Gastrocnemius medialis (tissue), 4 donors: ENCODE measurements around the gene CAMSAP1. TPM values are rescaled to one million over a fixed set of nuclear protein-coding genes. Genes with fewer than 3 reads are reported as not detected.

Experiments used
- ATAC-seq, 2 donors: fragments of 150-250 bp; one replicate each; pipeline ENCODE4 v1.9.1; 2016
- DNase-seq, 2 donors: peaks; one replicate each; pipeline ENCODE4 v3.0.0-alpha.2; 2019
- H3K27ac ChIP-seq, 4 donors: fragments of 200-600 bp; sonication (generic); 1 replicate in 1 of 4; 2 replicates in 3 of 4; pipeline ENCODE4 v1.5.1; 2016 to 2018; ENCODE audit warnings: mild to moderate bottlenecking in 2 of 4, moderate library complexity in 1 of 4
- H3K27me3 ChIP-seq, 3 donors: fragments of 200-600 bp; sonication (generic) in 2 of 3; 1 replicate in 1 of 3; 2 replicates in 2 of 3; pipeline versions ENCODE4 v1.5.1 to v1.6.0; 2016 to 2019; ENCODE audit warnings: mild to moderate bottlenecking in 1 of 3, moderate library complexity in 1 of 3
- H3K36me3 ChIP-seq, 2 donors: fragments of 200-600 bp; sonication (generic) in 1 of 2; one replicate each; pipeline ENCODE4 v1.5.1; 2017 to 2018
- H3K4me1 ChIP-seq, 2 donors: fragments of 200-600 bp; sonication (generic) in 1 of 2; one replicate each; pipeline ENCODE4 v1.5.1; 2016 to 2017; ENCODE audit warnings: mild to moderate bottlenecking in 2 of 2
- H3K4me3 ChIP-seq, 4 donors: fragments of 200-600 bp; sonication (generic) in 3 of 4; 1 replicate in 1 of 4; 2 replicates in 3 of 4; pipeline ENCODE4 v1.5.1; 2016 to 2019; ENCODE audit warnings: mild to moderate bottlenecking in 2 of 4
- H3K9me3 ChIP-seq, 3 donors: fragments of 200-600 bp; sonication (generic) in 2 of 3; 1 replicate in 1 of 3; 2 replicates in 2 of 3; pipeline ENCODE4 v1.5.1; 2016 to 2019
- CTCF ChIP-seq, 5 experiments: fragments of 450-650 bp in 3 of 5; fragments of 200-600 bp in 2 of 5; sonication (generic) in 2 of 5; IDR thresholded peaks in 4 of 5; conservative IDR thresholded peaks in 1 of 5; 1 replicate in 4 of 5; 2 replicates in 1 of 5; pipeline ENCODE4 v1.5.1; 2016 to 2019; ENCODE audit warnings: antibody characterized with exemption in 5 of 5, mild to moderate bottlenecking in 3 of 5, moderate library complexity in 3 of 5
- POLR2A ChIP-seq, 2 donors: fragments of 450-650 bp; IDR thresholded peaks; one replicate each; pipeline ENCODE4 v1.6.1; 2017; ENCODE audit warnings: antibody characterized with exemption in 2 of 2, mild to moderate bottlenecking in 2 of 2, moderate library complexity in 2 of 2
- in situ Hi-C, 4 donors: fragments of 200-750 bp; cut with MboI; loops; one replicate each; pipeline versions ENCODE4 v1.15.0 to v1.8.0; 2017; ENCODE audit warnings: low sequenced_read_pairs in 4 of 4
- intact Hi-C: fragments of 100-400 bp; cut with DNase I; formaldehyde crosslinking; loops from one replicate; pipeline ENCODE4 v1.15.1; 2023; ENCODE audit warnings: low total_unique reads
- total RNA-seq, 4 donors: library from RNA; depleted of rRNA; stranded (reverse); fragments of >200 nt; gene quantifications; one replicate each; pipeline versions ENCODE4 v1.1.0 to v1.2.3, GENCODE V29; 2016

The CAMSAP1 gene
- total RNA-seq, 4 donors from 2014 or later = 54.8 to 94.9 (median 82.9) TPM

- no peak for ATAC-seq
- Histone ChIP-seq H3K4me1 (peaks cover 16 to 27% of the 10 kb centered on the region in 2 donors), H3K36me3 (peaks cover 0 to 7% of the 10 kb centered on the region in 2 donors), H3K9me3 (no peaks in the 10 kb centered on the region), H3K27me3 (no peaks in the 10 kb centered on the region), H3K4me3 (no peak overlapping the region), H3K27ac (peak overlapping the region in 2 of 4 donors; percentile 2 to 14)
- no peak for DNase-seq
- intact Hi-C loops (no loop called here), in situ Hi-C loops (no loop called here)
- TF ChIP-seq CTCF (IDR thresholded peaks at IDR 0.05 in 4 of 5, conservative IDR thresholded peaks at IDR 0.05 in 1 of 5) (no peak), POLR2A (IDR thresholded peaks at IDR 0.05) (no peak)
These were observed 28.1 kb downstream of the CAMSAP1 start for GRCh38 chr9:135879237-135879601.

DNA sequence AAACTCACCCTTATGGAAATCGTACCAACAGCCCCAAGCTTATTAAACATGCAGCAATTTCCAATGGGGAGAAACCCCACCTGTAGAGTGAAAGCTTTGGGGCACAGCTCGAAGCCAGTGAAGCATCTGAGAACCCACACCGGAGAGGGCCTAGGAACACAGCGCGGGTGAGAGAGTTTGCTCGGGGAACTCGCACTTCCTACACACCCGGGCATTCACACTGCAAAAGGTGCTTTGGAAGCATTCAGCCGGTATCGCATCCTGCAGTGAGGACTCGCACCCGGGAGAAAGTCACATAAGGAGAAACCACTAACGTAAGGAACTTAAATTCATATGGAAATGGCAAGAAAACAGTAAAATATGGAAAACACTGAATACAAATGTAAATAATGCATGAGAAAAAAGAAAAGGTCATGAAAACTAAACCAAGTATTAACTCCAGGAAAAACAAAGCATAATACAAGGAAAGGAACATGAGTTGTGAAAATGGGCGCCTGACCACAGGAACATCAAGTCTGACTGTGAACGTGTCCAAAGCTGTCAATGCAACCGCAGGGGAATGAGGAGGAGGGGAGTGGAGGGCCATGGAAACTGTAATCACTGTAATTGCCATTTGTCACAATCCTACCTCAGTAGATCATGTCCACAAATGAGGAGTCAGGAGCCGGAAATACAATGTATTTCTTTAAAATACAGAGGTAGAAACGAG lies 28.7 kb downstream of the CAMSAP1 start:
- in situ Hi-C loops = no loop called here
- Histone ChIP-seq H3K4me1 (peaks cover 19 to 27% of the 10 kb centered on the region in 2 donors), H3K36me3 (peaks cover 0 to 7% of the 10 kb centered on the region in 2 donors), H3K27me3 (no peaks in the 10 kb centered on the region), H3K9me3 (no peaks in the 10 kb centered on the region), H3K27ac (peak overlapping the region in 2 of 4 donors; percentile 2 to 14), H3K4me3 (no peak overlapping the region)
- TF ChIP-seq CTCF (IDR thresholded peaks at IDR 0.05 in 4 of 5, conservative IDR thresholded peaks at IDR 0.05 in 1 of 5) (no peak), POLR2A (IDR thresholded peaks at IDR 0.05) (no peak)
- DNase-seq = no peak
- no peak for ATAC-seq
- intact Hi-C loops = no loop called here

DNA sequence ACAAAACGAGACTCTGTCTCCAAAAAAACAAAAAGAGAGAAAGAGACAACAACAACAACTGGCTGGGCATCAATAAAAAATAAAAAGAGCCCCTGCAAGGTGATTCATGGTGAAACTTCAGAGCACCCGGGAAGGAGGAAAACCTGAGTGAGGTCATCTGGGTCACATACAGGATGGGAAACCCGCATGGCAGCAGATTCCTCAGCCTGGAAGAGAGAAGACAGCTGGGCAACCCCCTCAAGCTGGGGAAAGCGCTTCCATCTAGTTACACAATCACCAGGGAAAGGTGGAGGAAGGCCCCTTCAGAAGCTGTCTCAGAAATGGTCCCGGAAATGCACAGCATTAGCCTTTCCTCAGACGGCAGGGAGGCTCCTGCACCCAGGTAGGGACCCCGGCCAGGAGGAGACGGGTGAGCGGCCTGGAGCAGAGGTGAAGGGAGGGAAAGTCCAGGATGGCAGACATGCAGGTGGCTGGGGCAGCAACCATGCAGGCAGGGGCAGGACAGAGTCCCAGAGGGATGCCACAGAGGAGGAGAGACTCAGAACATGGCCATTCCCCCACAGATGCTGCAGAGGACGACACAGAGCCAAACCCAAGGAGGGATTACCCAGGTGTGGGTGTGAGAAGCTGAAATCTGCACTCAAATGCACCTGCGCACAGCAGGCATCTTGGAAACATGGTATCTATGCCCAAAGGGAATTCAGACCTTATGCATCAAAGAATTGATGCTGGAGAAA lies 29.4 kb downstream of the CAMSAP1 start:
- no peak for TF ChIP-seq CTCF (IDR thresholded peaks at IDR 0.05 in 4 of 5, conservative IDR thresholded peaks at IDR 0.05 in 1 of 5)
- TF ChIP-seq POLR2A (IDR thresholded peaks at IDR 0.05) = no peak
- H3K36me3 ChIP-seq = peaks cover 0 to 7% of the 10 kb centered on the region in 2 donors
- H3K9me3 ChIP-seq = no peaks in the 10 kb centered on the region
- intact Hi-C loops (no loop called here), in situ Hi-C loops (no loop called here)
- peaks cover 23 to 27% of the 10 kb centered on the region in 2 donors for H3K4me1 ChIP-seq
- H3K4me3 ChIP-seq = no peak overlapping the region
- H3K27me3 ChIP-seq = no peaks in the 10 kb centered on the region
- no peak for DNase-seq
- no peak overlapping the region for H3K27ac ChIP-seq
- no peak for ATAC-seq

DNA sequence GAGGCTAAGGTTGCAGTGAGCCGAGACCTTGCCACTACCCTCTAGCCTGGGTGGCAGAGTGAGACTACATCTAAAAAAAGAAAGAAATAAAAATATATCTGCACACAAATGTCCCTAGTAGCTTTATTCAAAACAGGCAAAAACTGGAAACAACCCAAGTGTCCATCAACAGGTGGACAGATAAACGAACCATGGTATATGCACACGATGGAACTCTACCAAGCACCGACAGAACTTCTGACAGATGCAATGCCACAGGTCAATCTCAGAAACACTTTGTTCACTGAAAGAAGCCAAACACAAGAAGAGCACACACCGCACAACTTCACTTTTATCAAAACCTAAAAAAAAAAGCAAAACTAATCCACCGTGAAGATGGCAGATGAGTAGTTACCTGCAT lies 30.4 kb downstream of the CAMSAP1 start:
- Histone ChIP-seq H3K27me3 (no peaks in the 10 kb centered on the region), H3K36me3 (peaks cover 0 to 4% of the 10 kb centered on the region in 2 donors), H3K4me3 (no peak overlapping the region), H3K27ac (peak overlapping the region in 2 of 4 donors; percentile 5 to 19), H3K4me1 (peaks cover 23 to 27% of the 10 kb centered on the region in 2 donors), H3K9me3 (no peaks in the 10 kb centered on the region)
- DNase-seq (no peak), ATAC-seq (no peak)
- no peak for TF ChIP-seq POLR2A (IDR thresholded peaks at IDR 0.05)
- TF ChIP-seq CTCF (IDR thresholded peaks at IDR 0.05 in 4 of 5, conservative IDR thresholded peaks at IDR 0.05 in 1 of 5) = no peak
- intact Hi-C loops (no loop called here), in situ Hi-C loops (no loop called here)
